ENCODE data around the gene GORASP1. TPM values are rescaled to one million over a fixed set of nuclear protein-coding genes. Genes with fewer than 3 reads are reported as not detected.

Gene GORASP1
- total RNA-seq, 1 donor from 2014 or later, result 45.6 TPM

GRCh38 chr3:39118079-39118478, 10.7 kb upstream of the GORASP1 start:
- H3K4me1 ChIP-seq (ENCODE audit: insufficient read depth, low read length), result no peaks in the 10 kb centered on the region
- Mint-ChIP-seq H3K4me3 (ENCODE audit: unreplicated experiment) (peak overlapping the region; percentile 57), H3K4me1 (ENCODE audit: low read depth, unreplicated experiment) (no peaks in the 10 kb centered on the region), H3K27ac (ENCODE audit: unreplicated experiment) (no peak overlapping the region), H3K36me3 (ENCODE audit: low read depth, unreplicated experiment) (peaks cover 13% of the 10 kb centered on the region), H3K27me3 (ENCODE audit: low read depth, unreplicated experiment) (peaks cover 14% of the 10 kb centered on the region), H3K9me3 (ENCODE audit: unreplicated experiment) (no peaks in the 10 kb centered on the region)
- H3K36me3 ChIP-seq (ENCODE audit: insufficient read depth, low read length), result no peaks in the 10 kb centered on the region
- no peak overlapping the region for H2AFZ ChIP-seq (ENCODE audit: low read depth, low read length)
- H3K9ac ChIP-seq (ENCODE audit: low read length), result no peak overlapping the region
- no peak for DNase-seq (ENCODE audit: low read depth)
- no peak for FAIRE-seq
- TF ChIP-seq, protein P1, sequence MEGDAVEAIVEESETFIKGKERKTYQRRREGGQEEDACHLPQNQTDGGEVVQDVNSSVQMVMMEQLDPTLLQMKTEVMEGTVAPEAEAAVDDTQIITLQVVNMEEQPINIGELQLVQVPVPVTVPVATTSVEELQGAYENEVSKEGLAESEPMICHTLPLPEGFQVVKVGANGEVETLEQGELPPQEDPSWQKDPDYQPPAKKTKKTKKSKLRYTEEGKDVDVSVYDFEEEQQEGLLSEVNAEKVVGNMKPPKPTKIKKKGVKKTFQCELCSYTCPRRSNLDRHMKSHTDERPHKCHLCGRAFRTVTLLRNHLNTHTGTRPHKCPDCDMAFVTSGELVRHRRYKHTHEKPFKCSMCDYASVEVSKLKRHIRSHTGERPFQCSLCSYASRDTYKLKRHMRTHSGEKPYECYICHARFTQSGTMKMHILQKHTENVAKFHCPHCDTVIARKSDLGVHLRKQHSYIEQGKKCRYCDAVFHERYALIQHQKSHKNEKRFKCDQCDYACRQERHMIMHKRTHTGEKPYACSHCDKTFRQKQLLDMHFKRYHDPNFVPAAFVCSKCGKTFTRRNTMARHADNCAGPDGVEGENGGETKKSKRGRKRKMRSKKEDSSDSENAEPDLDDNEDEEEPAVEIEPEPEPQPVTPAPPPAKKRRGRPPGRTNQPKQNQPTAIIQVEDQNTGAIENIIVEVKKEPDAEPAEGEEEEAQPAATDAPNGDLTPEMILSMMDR (IDR thresholded peaks at IDR 0.05; ENCODE audit: insufficient read depth, low read depth, low read length), result no peak
- no peak for TF ChIP-seq EZH2 (IDR thresholded peaks at IDR 0.05; ENCODE audit: insufficient read depth, low read length)
- H3K27ac ChIP-seq (ENCODE audit: low read depth, low read length), result no peak overlapping the region
- H3K4me3 ChIP-seq (ENCODE audit: insufficient read depth, low read depth, low read length), result no peak overlapping the region
- no peaks in the 10 kb centered on the region for H4K20me1 ChIP-seq (ENCODE audit: insufficient read depth, low read length)
- no peaks in the 10 kb centered on the region for H3K27me3 ChIP-seq (ENCODE audit: insufficient read depth, low read length)
- no peak overlapping the region for H3K4me2 ChIP-seq (ENCODE audit: low read length)
- no peaks in the 10 kb centered on the region for H3K9me3 ChIP-seq (ENCODE audit: insufficient read depth, low read depth, low read length)
- no peaks in the 10 kb centered on the region for H3K79me2 ChIP-seq (ENCODE audit: insufficient read depth, low read length)

- Mint-ChIP-seq H3K9me3 (ENCODE audit: unreplicated experiment) (no peaks in the 10 kb centered on the region), H3K27me3 (ENCODE audit: low read depth, unreplicated experiment) (peaks cover 11% of the 10 kb centered on the region), H3K27ac (ENCODE audit: unreplicated experiment) (no peak overlapping the region), H3K36me3 (ENCODE audit: low read depth, unreplicated experiment) (peaks cover 13% of the 10 kb centered on the region), H3K4me3 (ENCODE audit: unreplicated experiment) (no peak overlapping the region), H3K4me1 (ENCODE audit: low read depth, unreplicated experiment) (no peaks in the 10 kb centered on the region)
- no peak for TF ChIP-seq EZH2 (IDR thresholded peaks at IDR 0.05; ENCODE audit: insufficient read depth, low read length)
- TF ChIP-seq, protein P1 (IDR thresholded peaks at IDR 0.05; ENCODE audit: insufficient read depth, low read depth, low read length), result no peak
- H3K9me3 ChIP-seq (ENCODE audit: insufficient read depth, low read depth, low read length), result no peaks in the 10 kb centered on the region
- no peak overlapping the region for H2AFZ ChIP-seq (ENCODE audit: low read depth, low read length)
- FAIRE-seq (no peak), DNase-seq (ENCODE audit: low read depth) (no peak)
- no peaks in the 10 kb centered on the region for H4K20me1 ChIP-seq (ENCODE audit: insufficient read depth, low read length)
- H3K4me3 ChIP-seq (ENCODE audit: insufficient read depth, low read depth, low read length), result no peak overlapping the region
- H3K27ac ChIP-seq (ENCODE audit: low read depth, low read length), result no peak overlapping the region
- no peaks in the 10 kb centered on the region for H3K36me3 ChIP-seq (ENCODE audit: insufficient read depth, low read length)
- H3K9ac ChIP-seq (ENCODE audit: low read length), result no peak overlapping the region
- H3K27me3 ChIP-seq (ENCODE audit: insufficient read depth, low read length), result no peaks in the 10 kb centered on the region
- no peak overlapping the region for H3K4me2 ChIP-seq (ENCODE audit: low read length)
- no peaks in the 10 kb centered on the region for H3K79me2 ChIP-seq (ENCODE audit: insufficient read depth, low read length)
- no peaks in the 10 kb centered on the region for H3K4me1 ChIP-seq (ENCODE audit: insufficient read depth, low read length)
These were observed 8.4 kb upstream of the GORASP1 start for GRCh38 chr3:39115870-39116269.

- no peaks in the 10 kb centered on the region for H3K79me2 ChIP-seq (ENCODE audit: insufficient read depth, low read length)
- no peaks in the 10 kb centered on the region for H3K27me3 ChIP-seq (ENCODE audit: insufficient read depth, low read length)
- H2AFZ ChIP-seq (ENCODE audit: low read depth, low read length), result no peak overlapping the region
- no peaks in the 10 kb centered on the region for H3K4me1 Mint-ChIP-seq (ENCODE audit: low read depth, unreplicated experiment)
- no peaks in the 10 kb centered on the region for H3K36me3 ChIP-seq (ENCODE audit: insufficient read depth, low read length)
- peaks cover 13% of the 10 kb centered on the region for H3K27me3 Mint-ChIP-seq (ENCODE audit: low read depth, unreplicated experiment)
- no peak for FAIRE-seq
- H3K9me3 Mint-ChIP-seq (ENCODE audit: unreplicated experiment), result peaks cover 1% of the 10 kb centered on the region
- H3K4me3 Mint-ChIP-seq (ENCODE audit: unreplicated experiment), result no peak overlapping the region
- TF ChIP-seq EZH2 (IDR thresholded peaks at IDR 0.05; ENCODE audit: insufficient read depth, low read length), result no peak
- TF ChIP-seq, protein P1 (IDR thresholded peaks at IDR 0.05; ENCODE audit: insufficient read depth, low read depth, low read length), result no peak
- no peak overlapping the region for H3K4me3 ChIP-seq (ENCODE audit: insufficient read depth, low read depth, low read length)
- no peak for DNase-seq (ENCODE audit: low read depth)
- no peak overlapping the region for H3K4me2 ChIP-seq (ENCODE audit: low read length)
- no peak overlapping the region for H3K9ac ChIP-seq (ENCODE audit: low read length)
- H3K27ac Mint-ChIP-seq (ENCODE audit: unreplicated experiment), result no peak overlapping the region
- H3K27ac ChIP-seq (ENCODE audit: low read depth, low read length), result no peak overlapping the region
- peaks cover 7% of the 10 kb centered on the region for H3K36me3 Mint-ChIP-seq (ENCODE audit: low read depth, unreplicated experiment)
- no peaks in the 10 kb centered on the region for H3K9me3 ChIP-seq (ENCODE audit: insufficient read depth, low read depth, low read length)
- no peaks in the 10 kb centered on the region for H4K20me1 ChIP-seq (ENCODE audit: insufficient read depth, low read length)
- H3K4me1 ChIP-seq (ENCODE audit: insufficient read depth, low read length), result no peaks in the 10 kb centered on the region
These were observed 7.0 kb upstream of the GORASP1 start for GRCh38 chr3:39114456-39114855.

Measured in astrocyte (in vitro differentiated cells and primary cell).